HepG2 (cell line): ENCODE measurements around the gene UBE2C. TPM values are rescaled to one million over a fixed set of nuclear protein-coding genes. Genes with fewer than 3 reads are reported as not detected.

ENCODE experiments used
- ATF3 ChIP-seq: sonication (generic); formaldehyde crosslinking; IDR thresholded peaks from 2 replicates; pipeline ENCODE4 v1.4.0; 2020; ENCODE audit warnings: missing genetic modification reagents
- ATF5 ChIP-seq: sonication (generic); formaldehyde crosslinking; IDR thresholded peaks from 2 replicates; pipeline ENCODE4 v1.4.0; 2020; ENCODE audit warnings: mild to moderate bottlenecking, low read depth, missing genetic modification reagents
- CAMTA2 ChIP-seq: sonication (generic); formaldehyde crosslinking; IDR thresholded peaks from 2 replicates; pipeline ENCODE4 v1.4.0; 2020; ENCODE audit warnings: mild to moderate bottlenecking, missing genetic modification reagents, borderline replicate concordance
- CENPBD1 ChIP-seq: sonication (generic); formaldehyde crosslinking; IDR thresholded peaks from 2 replicates; pipeline ENCODE4 v1.8.0; 2022; ENCODE audit warnings: missing genetic modification reagents, low read depth, mild to moderate bottlenecking, borderline replicate concordance
- FLYWCH1 ChIP-seq: sonication (generic); formaldehyde crosslinking; IDR thresholded peaks from 2 replicates; pipeline ENCODE4 v1.8.1; 2023; ENCODE audit warnings: mild to moderate bottlenecking, missing genetic modification reagents
- HNRNPH1 ChIP-seq: fragments of 200-400 bp; formaldehyde crosslinking; optimal IDR thresholded peaks from 2 replicates; pipeline ENCODE3; 2017; ENCODE audit warnings: mild to moderate bottlenecking, low read depth, low read length
- IKZF1 ChIP-seq: fragments of 450-650 bp; IDR thresholded peaks from 2 replicates; pipeline ENCODE4 v1.7.1; 2016
- IKZF5 ChIP-seq: IDR thresholded peaks from 2 replicates; pipeline ENCODE4 v1.6.1; 2018; ENCODE audit warnings: missing genetic modification reagents, mild to moderate bottlenecking, missing compliant biosample characterization
- JUND ChIP-seq: sonication (generic); formaldehyde crosslinking; IDR thresholded peaks from 2 replicates; pipeline ENCODE4 v1.8.0; 2022; ENCODE audit warnings: mild to moderate bottlenecking, missing genetic modification reagents
- KAT8 ChIP-seq: IDR thresholded peaks from 2 replicates; pipeline ENCODE4 v1.6.1; 2016; ENCODE audit warnings: missing genetic modification reagents, missing compliant biosample characterization
- KDM2A ChIP-seq: sonication (generic); formaldehyde crosslinking; IDR thresholded peaks from 2 replicates; pipeline ENCODE4 v1.4.0; 2020; ENCODE audit warnings: low read depth, missing genetic modification reagents, borderline replicate concordance
- KLF15 ChIP-seq: sonication (generic); formaldehyde crosslinking; IDR thresholded peaks from 2 replicates; pipeline ENCODE4 v1.8.1; 2023; ENCODE audit warnings: borderline replicate concordance, mild to moderate bottlenecking, inconsistent platforms, missing genetic modification reagents, mixed read lengths
- KLF9 ChIP-seq: IDR thresholded peaks from 2 replicates; pipeline ENCODE4 v1.6.1; 2016; ENCODE audit warnings: low read depth
- PHF5A ChIP-seq: IDR thresholded peaks from one replicate; pipeline ENCODE4 v1.6.1; 2018; ENCODE audit warnings: low read depth, missing genetic modification reagents; ENCODE audit not compliant: unreplicated experiment
- PLRG1 ChIP-seq: fragments of 450-650 bp; conservative IDR thresholded peaks from 2 replicates; pipeline ENCODE4 v1.6.1; 2016
- PRMT3 ChIP-seq: sonication (generic); formaldehyde crosslinking; IDR thresholded peaks from 2 replicates; pipeline ENCODE4 v1.8.1; 2022; ENCODE audit warnings: low read depth, mild to moderate bottlenecking, moderate library complexity, missing genetic modification reagents, borderline replicate concordance
- RELA ChIP-seq: sonication (generic); formaldehyde crosslinking; IDR thresholded peaks from 2 replicates; pipeline ENCODE4 v1.4.0; 2020; ENCODE audit warnings: missing genetic modification reagents
- SNRNP70 ChIP-seq: fragments of 200-400 bp; formaldehyde crosslinking; IDR thresholded peaks from 2 replicates; pipeline ENCODE4 v1.6.1; 2017; ENCODE audit warnings: mild to moderate bottlenecking, low read depth, low read length, moderate library complexity
- SPEN ChIP-seq: sonication (generic); formaldehyde crosslinking; IDR thresholded peaks from 2 replicates; pipeline ENCODE4 v1.5.1; 2020; ENCODE audit warnings: low read depth, mild to moderate bottlenecking, missing genetic modification reagents
- TCF7 ChIP-seq: sonication (generic); IDR thresholded peaks from 2 replicates; pipeline ENCODE4 v1.6.1; 2016; ENCODE audit warnings: antibody characterized with exemption, low read depth
- XRCC5 ChIP-seq: fragments of 200-400 bp; formaldehyde crosslinking; optimal IDR thresholded peaks from 2 replicates; pipeline ENCODE3; 2017; ENCODE audit warnings: mild to moderate bottlenecking, low read length
- ZBTB26 ChIP-seq: IDR thresholded peaks from 2 replicates; pipeline ENCODE4 v1.6.1; 2016; ENCODE audit warnings: missing compliant biosample characterization, missing genetic modification reagents, borderline replicate concordance
- ZFP82 ChIP-seq: sonication (generic); formaldehyde crosslinking; IDR thresholded peaks from 2 replicates; pipeline ENCODE4 v1.5.1; 2020; ENCODE audit warnings: mild to moderate bottlenecking, missing genetic modification reagents, borderline replicate concordance
- ZNF446 ChIP-seq: sonication (generic); formaldehyde crosslinking; IDR thresholded peaks from 2 replicates; pipeline ENCODE4 v1.5.0; 2020; ENCODE audit warnings: mild to moderate bottlenecking, missing genetic modification reagents
- ZNF543 ChIP-seq: sonication (generic); formaldehyde crosslinking; IDR thresholded peaks from 2 replicates; pipeline ENCODE4 v1.4.0; 2020; ENCODE audit warnings: mild to moderate bottlenecking, missing genetic modification reagents
- ZNF605 ChIP-seq: sonication (generic); formaldehyde crosslinking; IDR thresholded peaks from 2 replicates; pipeline ENCODE4 v1.8.0; 2022; ENCODE audit warnings: mild to moderate bottlenecking, missing genetic modification reagents
- polyA plus RNA-seq, 8 experiments: library from polyadenylated mRNA; depleted of rRNA in 3 of 8; stranded (reverse) in 7 of 8; unstranded in 1 of 8; fragments of >200 nt; fragmentation: Illumina TruSeq in 4 of 8; extraction: Trizol in 4 of 8; gene quantifications; 2 replicates each; pipeline versions ENCODE4 v1.2.1 to v1.2.3, GENCODE V29; 2011 to 2016; ENCODE audit warnings: low read depth in 4 of 8, missing spikeins in 1 of 8, mixed read lengths in 1 of 8; ENCODE audit not compliant: insufficient read depth in 1 of 8
- total RNA-seq, 5 experiments: library from RNA; depleted of rRNA; stranded (reverse); fragments of >200 nt; fragmentation: Illumina TruSeq; extraction: Trizol; gene quantifications; 2 replicates each; pipeline ENCODE4 v1.2.3, GENCODE V29; 2016; ENCODE audit warnings: low read depth in 1 of 5

Gene UBE2C
- total and polyA plus RNA-seq, 2 of the 13 experiments (the other 11 are each of a cell fraction or from before 2014, with no cell fraction given): 100 to 123 TPM

GRCh38 chr20:45833883-45834796 is 21.7 kb downstream of the UBE2C start (continued):
- 0 out of 2 replicates have a peak, but pooled peaks have one; percentile 57 for TF ChIP-seq ATF3 (CRISPR knock-in tag)
- TF ChIP-seq JUND (CRISPR knock-in tag): no peak
- TF ChIP-seq XRCC5: no peak
- peak; percentile 11; the same call in 1 of the 2 replicates for TF ChIP-seq ZNF605 (CRISPR knock-in tag)
- TF ChIP-seq IKZF1: no peak
- no peak for TF ChIP-seq ZNF543 (CRISPR knock-in tag)
- no peak for TF ChIP-seq KLF9 (CRISPR knock-in tag)
- TF ChIP-seq PRMT3 (CRISPR knock-in tag): no peak
- TF ChIP-seq IKZF5 (CRISPR knock-in tag): no peak
- no peak for TF ChIP-seq PLRG1
- no peak for TF ChIP-seq ZNF446 (CRISPR knock-in tag)
- TF ChIP-seq SPEN (CRISPR knock-in tag): peak; percentile 12
- peak; percentile 83; the same call in 1 of the 2 replicates for TF ChIP-seq ZFP82 (CRISPR knock-in tag)
- peak; percentile 97 for TF ChIP-seq CAMTA2 (CRISPR knock-in tag)
- no peak for TF ChIP-seq RELA (CRISPR knock-in tag)
- TF ChIP-seq TCF7: no peak
- TF ChIP-seq HNRNPH1: no peak
- no peak for TF ChIP-seq SNRNP70
- TF ChIP-seq CENPBD1 (CRISPR knock-in tag): no peak; the same call in 1 of the 2 replicates
- TF ChIP-seq ZBTB26 (CRISPR knock-in tag): no peak; the same call in 1 of the 2 replicates
- no peak for TF ChIP-seq KAT8 (CRISPR knock-in tag)
- TF ChIP-seq FLYWCH1 (CRISPR knock-in tag): no peak
- peak; percentile 80 for TF ChIP-seq KDM2A
- no peak for TF ChIP-seq PHF5A (CRISPR knock-in tag)
- no peak for TF ChIP-seq KLF15
- 0 out of 2 replicates have a peak, but pooled peaks have one; percentile 62 for TF ChIP-seq ATF5 (CRISPR knock-in tag)
